K562 (cell line): Measurements from ENCODE around the gene ADNP. TPM values are rescaled to one million over a fixed set of nuclear protein-coding genes. Genes with fewer than 3 reads are reported as not detected.

ENCODE experiments used
- ATF6 ChIP-seq: sonication (generic); formaldehyde crosslinking; IDR thresholded peaks from 2 replicates; pipeline ENCODE4 v1.4.0; 2020; ENCODE audit warnings: mild to moderate bottlenecking, missing genetic modification reagents
- BCL6 ChIP-seq: fragments of 250-450 bp; sonication (Bioruptor Pico); IDR thresholded peaks from 2 replicates; pipeline ENCODE4 v1.4.0; 2020
- CEBPB ChIP-seq: fragments of 450-650 bp; IDR thresholded peaks from 2 replicates; pipeline ENCODE4 v1.6.1; 2016; ENCODE audit warnings: missing genetic modification characterization, missing compliant biosample characterization
- ELF2 ChIP-seq: fragments of 250-450 bp; sonication (Bioruptor Pico); IDR thresholded peaks from 2 replicates; pipeline ENCODE4 v1.5.0; 2021; ENCODE audit warnings: mild to moderate bottlenecking
- FOXK2 ChIP-seq, 2 experiments: fragments of 450-650 bp; IDR thresholded peaks in 1 of 2; conservative IDR thresholded peaks in 1 of 2; 2 replicates each; pipeline ENCODE4 v1.6.1; 2016; ENCODE audit warnings: low read depth in 2 of 2, mild to moderate bottlenecking in 1 of 2
- FUS ChIP-seq: fragments of 200-400 bp; formaldehyde crosslinking; optimal IDR thresholded peaks from 2 replicates; pipeline ENCODE3; 2017; ENCODE audit warnings: low read depth, low read length
- HNRNPK ChIP-seq: fragments of 200-400 bp; formaldehyde crosslinking; IDR thresholded peaks from one replicate; pipeline ENCODE4 v1.6.1; 2018; ENCODE audit warnings: mild to moderate bottlenecking, low read depth, low read length; ENCODE audit not compliant: poor library complexity, severe bottlenecking
- HNRNPLL ChIP-seq: fragments of 200-400 bp; formaldehyde crosslinking; IDR thresholded peaks from 2 replicates; pipeline ENCODE4 v1.6.1; 2017; ENCODE audit warnings: low read length, low read depth, mild to moderate bottlenecking; ENCODE audit not compliant: poor library complexity, severe bottlenecking
- MBD1 ChIP-seq: fragments of 250-450 bp; sonication (Bioruptor Pico); IDR thresholded peaks from 2 replicates; pipeline ENCODE4 v1.8.0; 2022; ENCODE audit warnings: inconsistent platforms
- MCM2 ChIP-seq: fragments of 450-650 bp; IDR thresholded peaks from 2 replicates; pipeline ENCODE4 v1.6.1; 2017; ENCODE audit warnings: low read depth, mild to moderate bottlenecking
- NFIC ChIP-seq: fragments of 450-650 bp; IDR thresholded peaks from 2 replicates; pipeline ENCODE4 v1.6.1; 2017; ENCODE audit warnings: mild to moderate bottlenecking, inconsistent platforms
- POU5F1 ChIP-seq: fragments of 150-350 bp; IDR thresholded peaks from 2 replicates; pipeline ENCODE4 v1.6.1; 2014; ENCODE audit warnings: borderline replicate concordance, low read length, low read depth, mild to moderate bottlenecking; ENCODE audit not compliant: partially characterized antibody
- RCOR1 ChIP-seq, 2 experiments: IDR thresholded peaks; 2 replicates each; pipeline ENCODE4 v1.6.1; 2012; ENCODE audit warnings: low read depth in 2 of 2, low read length in 2 of 2, borderline replicate concordance in 1 of 2, improper control_type of control experiment in 1 of 2
- RNF2 ChIP-seq: sonication (generic); IDR thresholded peaks from 2 replicates; pipeline ENCODE4 v1.6.1; 2016
- TCFL5 ChIP-seq: fragments of 250-450 bp; sonication (Bioruptor Pico); conservative IDR thresholded peaks from 2 replicates; pipeline ENCODE4 v1.6.1; 2021; ENCODE audit warnings: mild to moderate bottlenecking, moderate library complexity, matching md5 sums
- TEAD4 ChIP-seq, 2 experiments: sonication (generic) in 1 of 2; formaldehyde crosslinking in 1 of 2; IDR thresholded peaks; 2 replicates each; pipeline versions ENCODE4 v1.6.1 to v1.8.0; 2012 to 2022; ENCODE audit warnings: borderline replicate concordance in 1 of 2, inconsistent platforms in 1 of 2, low read length in 1 of 2, mild to moderate bottlenecking in 1 of 2, missing genetic modification reagents in 1 of 2
- TFAM ChIP-seq: fragments of 250-450 bp; sonication (Bioruptor Pico); conservative IDR thresholded peaks from 2 replicates; pipeline ENCODE4 v1.5.0; 2021; ENCODE audit warnings: mild to moderate bottlenecking, moderate library complexity
- USF2 ChIP-seq: sonication (generic); formaldehyde crosslinking; IDR thresholded peaks from 2 replicates; pipeline ENCODE4 v1.5.0; 2020; ENCODE audit warnings: missing genetic modification reagents
- ZC3H8 ChIP-seq: fragments of 450-650 bp; IDR thresholded peaks from 2 replicates; pipeline ENCODE4 v1.6.1; 2017
- ZFX ChIP-seq: sonication (generic); formaldehyde crosslinking; IDR thresholded peaks from 2 replicates; pipeline ENCODE4 v1.8.0; 2022; ENCODE audit warnings: mild to moderate bottlenecking, missing genetic modification reagents, moderate library complexity
- ZNF24 ChIP-seq: fragments of 450-650 bp; IDR thresholded peaks from 2 replicates; pipeline ENCODE4 v1.6.1; 2016
- ZNF263 ChIP-seq: sonication (generic); formaldehyde crosslinking; IDR thresholded peaks from 2 replicates; pipeline ENCODE4 v1.8.0; 2022; ENCODE audit warnings: mild to moderate bottlenecking, missing genetic modification reagents, borderline replicate concordance
- ZNF324 ChIP-seq: fragments of 250-450 bp; sonication (Bioruptor Pico); IDR thresholded peaks from 2 replicates; pipeline ENCODE4 v1.4.0; 2020; ENCODE audit warnings: mild to moderate bottlenecking
- ZNF445 ChIP-seq: fragments of 250-450 bp; sonication (Bioruptor Pico); IDR thresholded peaks from 2 replicates; pipeline ENCODE4 v1.4.0; 2020; ENCODE audit warnings: low read depth, mild to moderate bottlenecking, moderate library complexity
- ZNF584 ChIP-seq: fragments of 200-800 bp; sonication (Bioruptor generic); IDR thresholded peaks from 2 replicates; pipeline ENCODE4 v1.6.1; 2016; ENCODE audit warnings: low read depth, mild to moderate bottlenecking, missing genetic modification characterization, missing compliant biosample characterization
- ZNF589 ChIP-seq: fragments of 200-800 bp; sonication (Bioruptor generic); IDR thresholded peaks from 2 replicates; pipeline ENCODE4 v1.6.1; 2016; ENCODE audit warnings: low read depth, missing genetic modification characterization, missing compliant biosample characterization
- polyA plus RNA-seq, 8 experiments: library from polyadenylated mRNA; depleted of rRNA in 4 of 8; stranded (reverse) in 5 of 8; unstranded in 3 of 8; fragments of >200 nt; fragmentation: Nextera tagmentation in 2 of 8; fragmentation: Illumina TruSeq in 1 of 8; extraction: Ambion mirVana in 2 of 8; extraction: Trizol in 1 of 8; gene quantifications; 2 replicates each; pipeline versions ENCODE4 v1.2.1 to v1.2.3, GENCODE V29; 2011 to 2014; ENCODE audit warnings: inconsistent platforms in 1 of 8, missing spikeins in 1 of 8
- total RNA-seq, 7 experiments: library from RNA; depleted of rRNA in 6 of 7; stranded (reverse); fragments of >200 nt in 6 of 7; fragmentation: Illumina TruSeq in 2 of 7; extraction: Trizol in 2 of 7; gene quantifications; 2 replicates each; pipeline versions ENCODE4 v1.2.1 to v1.2.3, GENCODE V29; 2011 to 2021; ENCODE audit warnings: low replicate concordance in 1 of 7

Gene ADNP
- total and polyA plus RNA-seq, 9 of the 15 experiments (the other 6 are each of a cell fraction or from before 2014, with no cell fraction given), result 17.8 to 59.9 (median 25.3) TPM

- peak; percentile 36; the same call in 1 of the 2 replicates for TF ChIP-seq ZFX (CRISPR knock-in tag)
- no peak for TF ChIP-seq ZNF263 (CRISPR knock-in tag)
- no peak for TF ChIP-seq TFAM (CRISPR knock-in tag)
- TF ChIP-seq TEAD4 (IDR thresholded peaks at IDR 0.05; ENCODE audit: low read length), result peak; percentile 96
- no peak for TF ChIP-seq TEAD4 (CRISPR knock-in tag; IDR thresholded peaks at IDR 0.05; ENCODE audit: borderline replicate concordance)
- no peak for TF ChIP-seq USF2 (CRISPR knock-in tag)
- TF ChIP-seq HNRNPLL, result no peak
- TF ChIP-seq FOXK2 (conservative IDR thresholded peaks at IDR 0.05 in 1 of 2, IDR thresholded peaks at IDR 0.05 in 1 of 2; ENCODE audit: low read depth in 2 of 2), result peak; percentile 79 to 80
- TF ChIP-seq BCL6 (CRISPR knock-in tag), result no peak
- no peak for TF ChIP-seq MCM2
- no peak for TF ChIP-seq FUS
- peak; percentile 78 for TF ChIP-seq NFIC
- no peak for TF ChIP-seq MBD1 (CRISPR knock-in tag)
- peak; percentile 79; the same call in 1 of the 2 replicates for TF ChIP-seq ZNF589 (CRISPR knock-in tag)
- TF ChIP-seq ZNF445 (CRISPR knock-in tag), result no peak
- no peak for TF ChIP-seq ZNF324 (CRISPR knock-in tag)
- TF ChIP-seq TCFL5 (CRISPR knock-in tag), result no peak
- TF ChIP-seq RCOR1 (IDR thresholded peaks at IDR 0.05; ENCODE audit: borderline replicate concordance in 1 of 2, low read depth in 2 of 2, low read length in 2 of 2), result peak in 1 of 2 experiments; percentile 83; a peak in 2 of 4 replicates
- TF ChIP-seq CEBPB (tag), result no peak
- TF ChIP-seq ELF2 (CRISPR knock-in tag), result no peak
- no peak for TF ChIP-seq HNRNPK
- 0 out of 2 replicates have a peak, but pooled peaks have one; percentile 54 for TF ChIP-seq RNF2
- no peak for TF ChIP-seq POU5F1
- TF ChIP-seq ZC3H8, result no peak
- no peak for TF ChIP-seq ATF6 (CRISPR knock-in tag)
- TF ChIP-seq ZNF24, result no peak
- 0 out of 2 replicates have a peak, but pooled peaks have one; percentile 31 for TF ChIP-seq ZNF584 (CRISPR knock-in tag)
Observed at GRCh38 chr20:50903353-50904051, 27.7 kb downstream of the ADNP start (continued).
